NCI-H2227 (cell line): ENCODE results near the gene KCNK4.

Source experiments
- DNase-seq: peaks from one replicate; lab custom pipeline; 2025; ENCODE audit not compliant: unreplicated experiment; lab: John Stamatoyannopoulos, UW

KCNK4 gene

DNA sequence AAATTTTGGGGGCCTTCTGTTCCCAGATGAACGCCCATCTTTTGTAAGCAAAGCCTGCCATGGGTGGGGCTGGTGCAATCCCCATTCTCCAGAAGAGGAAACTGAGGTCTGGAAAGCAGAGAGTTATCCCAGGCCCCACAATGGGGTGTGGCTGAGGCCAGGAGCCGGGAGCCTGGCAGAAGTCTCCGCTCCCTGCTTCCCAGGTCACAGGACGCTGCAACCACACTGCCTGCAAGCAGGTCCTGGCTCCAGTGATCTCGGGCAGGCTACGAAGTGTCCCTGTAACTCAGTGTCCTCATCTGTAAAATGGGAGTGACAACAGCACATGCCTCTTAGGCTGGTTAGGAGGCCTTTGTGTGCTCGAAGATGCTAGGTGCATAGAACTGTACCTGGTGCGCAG is 38.1 kb upstream of the KCNK4 start:
- no peak for DNase-seq

DNA sequence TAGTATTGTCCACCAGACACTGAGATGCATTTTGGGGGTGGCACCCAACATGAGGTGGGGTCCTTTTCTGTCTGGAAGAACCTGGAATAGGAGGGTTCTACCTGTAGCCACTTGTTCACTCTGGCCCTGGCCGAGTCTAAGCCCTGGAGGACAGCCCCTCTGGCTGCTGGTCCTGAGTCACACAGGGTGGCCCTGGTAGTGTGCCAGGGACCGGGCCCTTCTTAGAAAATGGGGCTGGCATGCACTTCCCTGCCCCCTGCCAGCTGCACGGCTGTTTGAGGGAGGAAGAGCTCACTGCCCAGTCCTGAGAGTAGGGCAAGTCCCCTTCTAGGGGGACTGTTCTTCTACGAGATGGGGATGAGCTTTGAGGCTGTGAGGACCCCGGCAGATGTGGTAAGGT is 37.6 kb upstream of the KCNK4 start:
- DNase-seq = no peak

DNA sequence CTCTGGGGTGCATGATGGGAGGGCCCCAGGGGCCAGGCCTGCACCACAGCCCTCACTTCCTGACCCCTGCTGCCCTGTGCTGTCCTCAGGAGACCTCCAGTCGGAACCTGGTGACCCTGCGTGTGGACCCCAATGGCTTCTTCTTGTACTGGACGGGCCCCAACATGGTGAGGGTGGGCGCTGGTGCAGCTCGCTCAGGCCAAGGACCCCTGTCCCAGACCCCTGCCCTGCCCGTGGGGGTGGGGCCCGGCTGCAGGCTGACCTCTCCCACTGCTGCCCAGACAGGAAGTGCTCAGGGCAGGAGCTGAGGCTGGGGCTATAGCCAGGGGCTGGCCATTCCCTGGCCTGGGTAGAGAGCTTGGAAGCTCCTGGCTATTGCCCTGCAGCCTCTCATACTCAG is 36.8 kb upstream of the KCNK4 start:
- DNase-seq = no peak

DNA sequence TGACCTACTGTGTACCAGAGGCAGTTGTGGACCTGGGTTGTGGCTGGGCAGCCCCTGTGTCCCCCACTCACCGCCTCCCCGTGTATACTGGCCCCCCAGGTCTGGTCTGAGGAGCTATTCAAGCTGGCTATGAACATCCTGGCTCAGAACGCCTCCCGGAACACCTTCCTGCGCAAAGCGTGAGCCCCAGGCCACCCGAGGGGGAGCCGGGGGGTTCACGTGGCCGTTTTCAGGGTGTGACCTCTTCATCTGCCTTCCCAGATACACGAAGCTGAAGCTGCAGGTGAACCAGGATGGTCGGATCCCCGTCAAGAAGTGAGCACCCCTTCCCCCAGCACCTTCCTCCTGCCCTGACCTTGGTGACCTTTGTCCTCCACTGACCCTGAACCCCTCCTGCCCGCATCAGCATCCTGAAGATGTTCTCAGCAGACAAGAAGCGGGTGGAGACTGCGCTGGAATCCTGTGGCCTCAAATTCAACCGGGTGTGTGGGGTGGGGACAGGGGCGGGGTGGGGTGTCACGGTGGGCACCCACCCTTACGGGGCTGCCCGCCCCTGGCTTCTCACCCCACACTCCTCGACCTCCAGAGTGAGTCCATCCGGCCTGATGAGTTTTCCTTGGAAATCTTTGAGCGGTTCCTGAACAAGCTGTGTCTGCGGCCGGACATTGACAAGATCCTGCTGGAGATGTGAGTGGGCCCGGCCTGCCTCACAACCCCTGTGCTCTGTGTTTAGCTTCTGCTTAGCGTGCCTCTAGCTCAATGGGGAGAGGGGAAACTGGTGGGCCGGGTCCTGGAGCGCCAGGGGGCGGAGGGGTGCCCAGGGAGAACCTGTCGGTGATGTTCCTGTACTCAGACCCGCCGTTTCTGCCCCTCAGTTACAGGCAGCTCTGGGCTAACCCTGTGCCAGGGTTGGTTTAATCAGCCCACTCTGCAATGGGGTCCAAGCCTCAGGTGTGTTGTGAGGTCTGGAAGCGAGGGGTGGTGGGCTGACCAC is 35.7 kb upstream of the KCNK4 start:
- no peak for DNase-seq

DNA sequence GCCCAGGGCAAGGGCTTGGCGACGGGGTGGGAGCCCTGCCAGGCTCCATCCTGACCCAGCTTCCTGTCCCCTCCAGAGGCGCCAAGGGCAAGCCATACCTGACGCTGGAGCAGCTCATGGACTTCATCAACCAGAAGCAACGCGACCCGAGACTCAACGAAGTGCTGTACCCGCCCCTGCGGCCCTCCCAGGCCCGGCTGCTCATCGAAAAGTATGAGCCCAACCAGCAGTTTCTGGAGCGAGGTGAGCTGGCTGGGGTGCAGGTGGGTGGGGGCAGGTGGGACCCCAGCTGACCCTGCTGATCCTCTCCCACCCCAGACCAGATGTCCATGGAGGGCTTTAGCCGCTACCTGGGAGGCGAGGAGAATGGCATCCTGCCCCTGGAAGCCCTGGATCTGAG is 34.8 kb upstream of the KCNK4 start:
- DNase-seq = no peak

DNA sequence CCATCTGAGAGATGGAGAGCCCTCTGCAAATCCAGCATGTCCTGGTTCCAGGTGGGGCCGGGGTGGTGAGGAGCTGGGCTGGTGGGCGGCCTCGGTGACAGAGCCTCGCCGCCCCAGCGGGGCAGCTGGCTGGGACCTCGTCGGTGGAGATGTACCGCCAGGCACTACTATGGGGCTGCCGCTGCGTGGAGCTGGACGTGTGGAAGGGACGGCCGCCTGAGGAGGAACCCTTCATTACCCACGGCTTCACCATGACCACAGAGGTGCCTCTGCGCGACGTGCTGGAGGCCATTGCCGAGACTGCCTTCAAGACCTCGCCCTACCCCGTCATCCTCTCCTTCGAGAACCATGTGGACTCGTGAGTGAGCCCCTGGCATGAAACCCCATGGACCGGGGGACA is 32.7 kb upstream of the KCNK4 start:
- no peak for DNase-seq

DNA sequence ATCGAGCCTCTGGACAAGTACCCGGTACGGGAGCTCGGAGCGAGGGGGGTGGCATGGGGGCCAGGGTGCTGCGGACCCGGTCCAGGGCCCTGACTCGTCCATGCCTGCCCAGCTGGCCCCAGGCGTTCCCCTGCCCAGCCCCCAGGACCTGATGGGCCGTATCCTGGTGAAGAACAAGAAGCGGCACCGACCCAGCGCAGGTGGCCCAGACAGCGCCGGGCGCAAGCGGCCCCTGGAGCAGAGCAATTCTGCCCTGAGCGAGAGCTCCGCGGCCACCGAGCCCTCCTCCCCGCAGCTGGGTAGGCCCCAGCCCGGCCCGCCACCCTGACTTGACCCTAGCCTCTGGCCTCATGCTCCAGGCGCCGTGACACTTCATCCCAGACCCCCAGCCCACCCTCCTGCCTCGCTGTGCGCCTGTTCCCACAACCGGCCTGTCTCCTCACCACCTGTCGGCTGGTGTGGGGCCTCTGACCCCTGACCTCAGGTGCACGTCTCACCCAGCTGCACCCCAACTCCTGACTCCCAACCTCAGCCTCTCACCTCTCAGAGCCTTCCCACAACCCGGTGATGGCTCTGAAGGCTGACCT is 32.1 kb upstream of the KCNK4 start:
- DNase-seq = no peak

DNA sequence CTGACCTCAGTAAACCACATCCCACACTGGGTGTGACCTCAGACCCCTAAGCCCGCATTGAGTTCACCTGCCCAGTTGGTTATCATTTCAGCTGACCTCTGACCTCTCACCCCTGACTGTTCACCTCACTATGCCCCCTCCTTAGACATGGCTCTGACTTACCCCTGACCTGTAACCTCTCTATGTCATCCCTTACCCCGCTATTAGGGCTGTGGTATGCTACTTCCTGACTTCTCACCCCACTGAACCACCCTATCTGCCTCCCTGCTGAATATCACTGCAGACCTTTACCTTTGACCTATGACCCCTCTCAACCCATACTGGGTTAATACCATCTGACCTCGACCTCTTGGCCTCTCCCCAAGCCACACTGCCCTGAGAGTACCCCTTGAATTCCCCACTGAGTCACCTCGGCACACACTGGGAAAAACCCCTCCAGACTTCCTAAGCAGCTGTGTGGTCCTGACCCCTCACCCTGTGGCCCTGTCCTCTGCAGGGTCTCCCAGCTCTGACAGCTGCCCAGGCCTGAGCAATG is 31.5 kb upstream of the KCNK4 start:
- DNase-seq = no peak

DNA sequence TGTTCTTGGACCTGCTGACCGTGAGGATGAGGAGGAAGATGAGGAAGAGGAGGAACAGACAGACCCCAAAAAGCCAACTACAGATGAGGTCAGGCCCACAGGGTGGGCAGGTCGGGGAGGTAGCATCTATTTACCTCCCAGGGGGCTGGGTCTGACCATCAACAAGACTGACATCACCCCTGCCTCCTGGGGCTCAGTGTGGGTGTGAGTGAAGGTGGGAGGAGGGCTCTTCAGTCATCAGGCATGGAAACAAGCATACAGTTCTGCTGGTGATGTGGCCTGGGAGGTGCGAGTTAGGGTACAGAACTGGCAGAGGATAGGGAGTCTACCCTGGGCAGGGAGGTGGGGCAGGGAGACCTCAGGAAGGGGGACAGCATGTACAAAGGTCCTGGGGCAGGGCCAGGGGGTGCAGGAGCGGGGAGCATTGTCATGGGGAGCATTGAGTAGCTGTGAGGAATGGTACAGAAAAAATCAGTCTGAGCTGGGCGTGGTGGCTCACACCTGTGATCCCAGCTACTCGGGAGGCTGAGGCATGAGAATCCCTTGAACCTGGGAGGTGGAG is 30.9 kb upstream of the KCNK4 start:
- DNase-seq = no peak

DNA sequence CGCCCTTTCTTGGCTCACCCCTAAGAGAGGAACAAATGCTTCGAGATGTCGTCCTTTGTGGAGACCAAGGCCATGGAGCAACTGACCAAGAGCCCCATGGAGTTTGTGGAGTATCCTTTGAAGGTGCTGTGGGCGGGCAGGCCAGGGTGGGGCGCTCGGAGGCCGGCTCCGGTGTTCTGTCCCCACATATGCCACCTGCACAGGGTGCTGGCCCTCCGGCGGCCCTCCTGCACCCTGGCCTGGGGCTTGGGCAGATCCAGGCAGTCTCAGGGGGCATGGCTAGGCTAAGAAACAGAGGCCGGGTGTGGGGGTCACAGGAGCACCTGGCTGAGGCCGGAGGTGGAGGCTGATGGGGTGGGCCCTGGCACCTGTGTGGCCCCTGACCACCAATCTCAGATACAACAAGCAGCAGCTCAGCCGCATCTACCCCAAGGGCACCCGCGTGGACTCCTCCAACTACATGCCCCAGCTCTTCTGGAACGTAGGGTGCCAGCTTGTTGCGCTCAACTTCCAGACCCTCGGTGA is 29.5 kb upstream of the KCNK4 start:
- DNase-seq = no peak

DNA sequence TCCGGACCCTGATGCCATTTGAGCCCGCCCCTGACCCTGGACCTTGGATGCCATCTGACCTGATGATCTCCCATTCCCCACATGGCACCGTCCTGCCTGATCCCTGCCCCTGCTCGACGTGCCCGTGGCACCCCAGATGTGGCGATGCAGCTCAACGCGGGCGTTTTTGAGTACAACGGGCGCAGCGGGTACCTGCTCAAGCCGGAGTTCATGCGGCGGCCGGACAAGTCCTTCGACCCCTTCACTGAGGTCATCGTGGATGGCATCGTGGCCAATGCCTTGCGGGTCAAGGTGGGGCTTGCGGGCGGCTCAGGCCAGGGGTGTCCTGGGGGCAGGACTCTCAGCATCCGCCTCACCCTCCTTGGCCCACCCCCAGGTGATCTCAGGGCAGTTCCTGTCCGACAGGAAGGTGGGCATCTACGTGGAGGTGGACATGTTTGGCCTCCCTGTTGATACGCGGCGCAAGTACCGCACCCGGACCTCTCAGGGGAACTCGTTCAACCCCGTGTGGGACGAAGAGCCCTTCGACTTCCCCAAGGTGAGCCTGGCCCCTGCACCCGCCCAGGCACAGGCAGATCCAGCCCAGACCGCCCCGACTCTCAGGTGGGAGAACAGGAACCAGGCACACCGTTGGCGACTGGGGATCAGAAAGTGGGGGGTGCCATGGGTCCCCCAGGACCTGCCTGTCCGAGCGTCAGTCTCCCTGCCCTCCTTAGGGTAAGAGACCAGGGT is 28.7 kb upstream of the KCNK4 start:
- no peak for DNase-seq

DNA sequence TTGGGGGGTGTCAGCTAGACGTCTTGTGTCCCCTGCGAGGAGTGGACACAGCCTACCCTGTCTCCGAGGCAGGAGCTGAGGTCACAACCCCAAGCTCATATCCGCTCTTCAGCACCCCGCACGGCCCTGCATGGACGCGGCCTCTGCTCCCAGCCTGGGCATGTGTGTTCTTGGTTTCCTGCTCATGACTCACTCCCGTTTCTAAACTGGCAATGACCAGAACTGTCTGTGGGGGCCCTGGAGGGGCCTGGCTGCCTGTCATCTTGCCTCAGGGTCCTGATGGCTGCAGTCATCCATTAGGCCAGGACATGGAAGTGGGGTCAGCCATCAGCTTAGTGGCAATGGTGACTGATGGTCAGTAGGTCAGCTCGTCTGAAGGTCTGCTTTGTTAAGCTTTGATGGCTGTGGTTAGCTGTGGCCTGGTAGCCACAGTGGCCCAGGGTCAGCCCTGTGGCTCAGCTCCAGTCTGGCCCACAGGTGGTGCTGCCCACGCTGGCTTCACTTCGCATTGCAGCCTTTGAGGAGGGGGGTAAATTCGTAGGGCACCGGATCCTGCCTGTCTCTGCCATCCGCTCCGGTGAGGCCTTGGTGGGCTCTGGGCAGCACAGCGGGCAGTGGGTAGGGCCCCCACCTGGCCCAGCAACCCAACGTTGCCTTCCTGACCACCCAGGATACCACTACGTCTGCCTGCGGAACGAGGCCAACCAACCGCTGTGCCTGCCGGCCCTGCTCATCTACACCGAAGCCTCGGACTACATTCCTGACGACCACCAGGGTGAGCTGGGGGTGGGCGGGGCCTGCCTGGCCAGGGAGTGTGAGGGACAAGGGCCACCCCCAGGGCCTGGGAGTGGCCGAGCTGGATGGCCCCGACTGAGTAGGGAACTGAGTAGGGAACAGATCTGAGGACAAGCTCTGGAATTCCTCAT is 27.8 kb upstream of the KCNK4 start:
- DNase-seq = no peak

DNA sequence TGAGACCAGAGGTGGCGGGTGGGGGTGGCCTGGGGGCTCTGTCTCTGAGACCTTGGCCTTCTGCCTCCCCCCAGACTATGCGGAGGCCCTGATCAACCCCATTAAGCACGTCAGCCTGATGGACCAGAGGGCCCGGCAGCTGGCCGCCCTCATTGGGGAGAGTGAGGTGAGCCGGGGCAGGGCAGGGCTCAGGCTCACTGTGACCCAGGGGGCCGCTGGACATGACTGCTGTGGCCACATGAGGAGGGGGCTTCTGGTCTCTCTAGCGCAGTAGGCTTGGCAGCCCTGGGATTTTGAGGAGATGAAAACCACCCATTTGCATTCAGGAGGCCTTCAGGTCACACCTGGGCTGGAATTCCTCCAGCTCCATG is 27.2 kb upstream of the KCNK4 start:
- no peak for DNase-seq

DNA sequence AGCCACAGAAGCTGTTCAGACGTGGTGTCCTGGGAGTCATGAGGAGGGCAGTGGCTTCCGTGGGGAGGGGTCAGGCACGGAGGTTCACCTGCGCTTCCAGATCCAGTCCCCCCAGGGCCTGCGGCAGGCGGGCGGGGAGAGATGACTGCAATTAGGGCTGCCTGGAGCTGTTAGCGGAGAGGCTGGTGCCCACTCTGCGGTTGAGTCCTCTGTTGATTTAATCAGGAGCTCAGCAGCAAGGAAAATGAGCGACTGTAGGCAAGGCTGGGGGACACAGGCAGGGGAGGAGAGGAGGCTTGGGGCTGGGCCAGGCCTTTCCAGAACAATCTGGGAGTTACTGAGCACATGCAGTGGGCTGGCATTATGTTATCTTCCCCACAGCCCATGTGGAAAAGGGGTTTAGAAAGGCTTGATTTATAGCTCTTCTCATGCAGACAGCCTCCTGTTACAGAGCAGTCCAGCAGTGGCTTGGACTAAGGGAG is 26.7 kb upstream of the KCNK4 start:
- DNase-seq = peak; percentile 62

DNA sequence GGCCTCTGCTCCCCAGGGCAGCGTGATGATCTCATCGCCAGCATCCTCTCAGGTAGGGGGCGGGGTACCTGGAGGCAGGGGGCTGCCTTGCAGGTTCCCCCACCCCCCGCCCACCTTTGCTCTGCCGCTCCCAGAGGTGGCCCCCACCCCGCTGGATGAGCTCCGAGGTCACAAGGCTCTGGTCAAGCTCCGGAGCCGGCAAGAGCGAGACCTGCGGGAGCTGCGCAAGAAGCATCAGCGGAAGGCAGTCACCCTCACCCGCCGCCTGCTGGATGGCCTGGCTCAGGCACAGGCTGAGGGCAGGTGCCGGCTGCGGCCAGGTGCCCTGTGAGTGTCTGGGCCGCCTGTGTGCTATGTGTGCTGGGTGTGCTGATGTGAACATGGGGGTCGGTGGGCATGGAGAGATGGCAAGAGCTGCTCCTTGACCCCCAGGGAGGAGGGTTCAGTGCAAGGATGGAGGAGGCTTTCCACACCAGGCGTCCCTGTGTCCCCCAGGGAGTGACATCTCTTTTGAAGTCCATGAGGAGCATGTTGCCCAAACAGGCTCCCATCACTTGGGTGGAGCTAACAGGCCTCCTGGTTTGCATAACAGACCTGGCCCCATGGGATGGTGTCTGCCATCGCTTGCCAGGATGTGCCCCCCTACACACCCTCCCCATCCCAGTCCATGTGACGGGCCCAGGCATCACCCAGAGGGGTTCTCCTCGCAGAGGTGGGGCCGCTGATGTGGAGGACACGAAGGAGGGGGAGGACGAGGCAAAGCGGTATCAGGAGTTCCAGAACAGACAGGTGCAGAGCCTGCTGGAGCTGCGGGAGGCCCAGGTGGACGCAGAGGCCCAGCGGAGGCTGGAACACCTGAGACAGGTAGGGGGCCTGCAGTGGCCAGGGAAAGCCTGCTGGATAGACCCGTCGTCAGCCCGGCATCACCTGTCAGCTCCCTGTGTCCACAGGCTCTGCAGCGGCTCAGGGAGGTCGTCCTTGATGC is 25.6 kb upstream of the KCNK4 start:
- DNase-seq = no peak

DNA sequence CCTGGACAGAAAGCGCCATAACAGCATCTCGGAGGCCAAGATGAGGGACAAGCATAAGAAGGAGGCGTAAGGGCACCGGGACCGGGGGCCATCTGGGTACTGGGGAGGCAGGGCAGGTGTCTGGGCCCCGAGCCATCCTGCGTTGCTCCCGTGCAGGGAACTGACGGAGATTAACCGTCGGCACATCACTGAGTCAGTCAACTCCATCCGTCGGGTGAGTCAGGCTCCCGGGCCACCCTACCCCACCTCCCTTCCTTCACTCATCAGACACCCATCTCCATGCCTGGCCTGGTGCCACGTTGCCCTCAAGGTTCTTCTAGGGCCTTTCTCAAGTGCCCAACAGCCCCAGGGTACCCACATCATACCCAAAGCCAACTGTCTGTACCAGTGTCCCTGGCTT is 24.8 kb upstream of the KCNK4 start:
- no peak for DNase-seq

DNA sequence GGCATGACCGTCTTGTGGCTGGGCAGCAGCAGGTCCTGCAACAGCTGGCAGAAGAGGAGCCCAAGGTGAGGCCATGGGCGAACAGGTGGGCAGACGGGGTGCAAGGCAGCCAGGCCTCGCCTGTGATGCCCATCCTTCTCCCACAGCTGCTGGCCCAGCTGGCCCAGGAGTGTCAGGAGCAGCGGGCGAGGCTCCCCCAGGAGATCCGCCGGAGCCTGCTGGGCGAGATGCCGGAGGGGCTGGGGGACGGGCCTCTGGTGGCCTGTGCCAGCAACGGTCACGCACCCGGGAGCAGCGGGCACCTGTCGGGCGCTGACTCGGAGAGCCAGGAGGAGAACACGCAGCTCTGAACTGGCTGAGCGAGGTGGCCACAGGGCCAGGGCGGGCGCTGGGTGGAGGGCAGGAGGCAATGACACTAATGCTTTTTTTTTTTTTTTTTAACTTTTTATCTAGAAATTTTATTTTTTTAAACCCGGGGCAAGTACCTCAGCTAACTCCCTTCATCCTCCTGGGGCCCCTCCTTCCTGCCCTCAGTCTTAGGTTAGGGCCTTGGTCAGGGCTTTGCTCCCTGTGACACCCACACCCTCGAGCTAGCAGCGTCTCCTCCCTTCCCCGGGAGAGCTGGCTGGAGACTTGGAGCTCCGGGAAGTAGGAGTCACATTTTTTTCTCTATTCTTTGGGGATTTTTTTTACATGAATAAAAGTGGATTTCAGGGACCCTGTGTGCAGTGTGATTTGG is 23.7 kb upstream of the KCNK4 start:
- no peak for DNase-seq
